Measurements from ENCODE around the gene FBXO17. TPM values are rescaled to one million over a fixed set of nuclear protein-coding genes. Genes with fewer than 3 reads are reported as not detected.

The FBXO17 gene
- polyA plus RNA-seq, 1 donor from 2014 or later: not detected

DNA sequence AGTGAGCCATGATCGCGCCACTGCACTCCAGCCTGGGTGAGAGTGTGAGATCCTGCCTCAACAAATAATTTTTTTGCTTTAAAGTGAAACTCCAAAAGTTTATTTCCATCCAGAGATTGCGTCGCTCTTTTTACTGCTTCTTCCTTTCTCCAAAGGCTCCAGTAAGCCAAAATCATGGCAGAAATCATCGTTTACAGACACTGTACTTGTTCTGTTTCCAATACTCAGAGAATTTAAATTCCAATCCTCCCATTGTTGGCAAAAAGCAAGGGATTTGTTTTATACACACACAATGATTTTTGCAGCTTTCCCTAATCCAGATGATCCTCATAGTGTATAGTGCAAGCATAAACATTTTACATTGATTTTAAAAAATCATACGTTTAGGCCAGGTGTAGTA, 41.5 kb upstream of the FBXO17 start:
- Histone ChIP-seq H3K4me3 (ENCODE audit: low read length) (no peak overlapping the region), H3K79me2 (replicated peaks; ENCODE audit: insufficient read depth, low read length) (no peaks in the 10 kb centered on the region), H3K27me3 (ENCODE audit: insufficient read depth, low read depth, low read length) (no peaks in the 10 kb centered on the region), H3K9me3 (ENCODE audit: low read length) (no peaks in the 10 kb centered on the region), H3K9me2 (ENCODE audit: insufficient read depth, low read length) (no peaks in the 10 kb centered on the region), H2AFZ (ENCODE audit: low read depth, low read length) (no peak overlapping the region), H3K36me3 (ENCODE audit: insufficient read depth, low read length) (no peaks in the 10 kb centered on the region), H3K9ac (ENCODE audit: low read length) (no peak overlapping the region), H4K20me1 (ENCODE audit: insufficient read depth) (no peaks in the 10 kb centered on the region), H3K27ac (ENCODE audit: low read length) (no peak overlapping the region), H3K4me2 (ENCODE audit: low read length) (no peak overlapping the region), H3F3A (ENCODE audit: insufficient read depth, low read length, poor library complexity, severe bottlenecking) (no peaks in the 10 kb centered on the region)
- TF ChIP-seq, protein P1, sequence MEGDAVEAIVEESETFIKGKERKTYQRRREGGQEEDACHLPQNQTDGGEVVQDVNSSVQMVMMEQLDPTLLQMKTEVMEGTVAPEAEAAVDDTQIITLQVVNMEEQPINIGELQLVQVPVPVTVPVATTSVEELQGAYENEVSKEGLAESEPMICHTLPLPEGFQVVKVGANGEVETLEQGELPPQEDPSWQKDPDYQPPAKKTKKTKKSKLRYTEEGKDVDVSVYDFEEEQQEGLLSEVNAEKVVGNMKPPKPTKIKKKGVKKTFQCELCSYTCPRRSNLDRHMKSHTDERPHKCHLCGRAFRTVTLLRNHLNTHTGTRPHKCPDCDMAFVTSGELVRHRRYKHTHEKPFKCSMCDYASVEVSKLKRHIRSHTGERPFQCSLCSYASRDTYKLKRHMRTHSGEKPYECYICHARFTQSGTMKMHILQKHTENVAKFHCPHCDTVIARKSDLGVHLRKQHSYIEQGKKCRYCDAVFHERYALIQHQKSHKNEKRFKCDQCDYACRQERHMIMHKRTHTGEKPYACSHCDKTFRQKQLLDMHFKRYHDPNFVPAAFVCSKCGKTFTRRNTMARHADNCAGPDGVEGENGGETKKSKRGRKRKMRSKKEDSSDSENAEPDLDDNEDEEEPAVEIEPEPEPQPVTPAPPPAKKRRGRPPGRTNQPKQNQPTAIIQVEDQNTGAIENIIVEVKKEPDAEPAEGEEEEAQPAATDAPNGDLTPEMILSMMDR (IDR thresholded peaks at IDR 0.05; ENCODE audit: poor library complexity, severe bottlenecking): no peak
- no peak for TF ChIP-seq RAD21 (conservative IDR thresholded peaks at IDR 0.05)
- TF ChIP-seq TAF1 (IDR thresholded peaks at IDR 0.05; ENCODE audit: low read depth): no peak
- TF ChIP-seq POLR2AphosphoS5 (IDR thresholded peaks at IDR 0.05): no peak
- TF ChIP-seq, protein P2, sequence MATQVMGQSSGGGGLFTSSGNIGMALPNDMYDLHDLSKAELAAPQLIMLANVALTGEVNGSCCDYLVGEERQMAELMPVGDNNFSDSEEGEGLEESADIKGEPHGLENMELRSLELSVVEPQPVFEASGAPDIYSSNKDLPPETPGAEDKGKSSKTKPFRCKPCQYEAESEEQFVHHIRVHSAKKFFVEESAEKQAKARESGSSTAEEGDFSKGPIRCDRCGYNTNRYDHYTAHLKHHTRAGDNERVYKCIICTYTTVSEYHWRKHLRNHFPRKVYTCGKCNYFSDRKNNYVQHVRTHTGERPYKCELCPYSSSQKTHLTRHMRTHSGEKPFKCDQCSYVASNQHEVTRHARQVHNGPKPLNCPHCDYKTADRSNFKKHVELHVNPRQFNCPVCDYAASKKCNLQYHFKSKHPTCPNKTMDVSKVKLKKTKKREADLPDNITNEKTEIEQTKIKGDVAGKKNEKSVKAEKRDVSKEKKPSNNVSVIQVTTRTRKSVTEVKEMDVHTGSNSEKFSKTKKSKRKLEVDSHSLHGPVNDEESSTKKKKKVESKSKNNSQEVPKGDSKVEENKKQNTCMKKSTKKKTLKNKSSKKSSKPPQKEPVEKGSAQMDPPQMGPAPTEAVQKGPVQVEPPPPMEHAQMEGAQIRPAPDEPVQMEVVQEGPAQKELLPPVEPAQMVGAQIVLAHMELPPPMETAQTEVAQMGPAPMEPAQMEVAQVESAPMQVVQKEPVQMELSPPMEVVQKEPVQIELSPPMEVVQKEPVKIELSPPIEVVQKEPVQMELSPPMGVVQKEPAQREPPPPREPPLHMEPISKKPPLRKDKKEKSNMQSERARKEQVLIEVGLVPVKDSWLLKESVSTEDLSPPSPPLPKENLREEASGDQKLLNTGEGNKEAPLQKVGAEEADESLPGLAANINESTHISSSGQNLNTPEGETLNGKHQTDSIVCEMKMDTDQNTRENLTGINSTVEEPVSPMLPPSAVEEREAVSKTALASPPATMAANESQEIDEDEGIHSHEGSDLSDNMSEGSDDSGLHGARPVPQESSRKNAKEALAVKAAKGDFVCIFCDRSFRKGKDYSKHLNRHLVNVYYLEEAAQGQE (IDR thresholded peaks at IDR 0.05; ENCODE audit: borderline replicate concordance): no peak
- no peak for TF ChIP-seq EP300 (conservative IDR thresholded peaks at IDR 0.05; ENCODE audit: poor library complexity, severe bottlenecking)
- no peak for TF ChIP-seq SMC3 (conservative IDR thresholded peaks at IDR 0.05; ENCODE audit: poor library complexity)
- TF ChIP-seq EZH2 (IDR thresholded peaks at IDR 0.05; ENCODE audit: borderline replicate concordance, insufficient read depth, low read length, poor library complexity, severe bottlenecking): no peak

DNA sequence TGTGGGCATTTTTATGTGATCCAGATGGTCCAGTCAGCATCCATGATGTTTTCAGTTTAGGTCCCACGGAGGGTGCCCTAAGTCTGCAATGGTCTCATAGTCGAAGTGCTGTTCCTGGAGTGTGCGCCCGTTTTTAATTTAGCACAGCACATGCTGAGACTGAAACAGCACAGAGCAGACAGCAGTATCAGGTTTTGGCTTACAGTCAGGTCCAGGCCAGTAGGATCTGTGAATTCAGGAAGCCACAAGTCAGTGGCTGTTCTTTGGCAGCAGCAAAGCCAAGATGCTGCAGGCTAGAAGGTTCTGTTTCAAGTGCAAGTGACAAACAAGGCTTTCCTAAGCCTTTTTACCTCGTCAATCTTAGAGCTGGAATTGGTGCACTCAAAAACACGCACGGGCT, 38.5 kb upstream of the FBXO17 start:
- TF ChIP-seq POLR2AphosphoS5 (IDR thresholded peaks at IDR 0.05) (no peak), EP300 (conservative IDR thresholded peaks at IDR 0.05; ENCODE audit: poor library complexity, severe bottlenecking) (no peak), TAF1 (IDR thresholded peaks at IDR 0.05; ENCODE audit: low read depth) (no peak), SMC3 (conservative IDR thresholded peaks at IDR 0.05; ENCODE audit: poor library complexity) (no peak), EZH2 (IDR thresholded peaks at IDR 0.05; ENCODE audit: borderline replicate concordance, insufficient read depth, low read length, poor library complexity, severe bottlenecking) (no peak), RAD21 (conservative IDR thresholded peaks at IDR 0.05) (no peak), MXI1 (conservative IDR thresholded peaks at IDR 0.05; ENCODE audit: poor library complexity, severe bottlenecking) (no peak)
- TF ChIP-seq, protein P2 (IDR thresholded peaks at IDR 0.05; ENCODE audit: borderline replicate concordance): no peak
- TF ChIP-seq, protein P1 (IDR thresholded peaks at IDR 0.05; ENCODE audit: poor library complexity, severe bottlenecking): no peak
- Histone ChIP-seq H3K79me2 (replicated peaks; ENCODE audit: insufficient read depth, low read length) (no peaks in the 10 kb centered on the region), H3K27me3 (ENCODE audit: insufficient read depth, low read depth, low read length) (no peaks in the 10 kb centered on the region), H3F3A (ENCODE audit: insufficient read depth, low read length, poor library complexity, severe bottlenecking) (no peaks in the 10 kb centered on the region), H3K9me3 (ENCODE audit: low read length) (no peaks in the 10 kb centered on the region), H3K9me2 (ENCODE audit: insufficient read depth, low read length) (no peaks in the 10 kb centered on the region), H3K9ac (ENCODE audit: low read length) (no peak overlapping the region), H3K27ac (ENCODE audit: low read length) (no peak overlapping the region), H3K4me2 (ENCODE audit: low read length) (no peak overlapping the region), H3K4me3 (ENCODE audit: low read length) (no peak overlapping the region), H4K20me1 (ENCODE audit: insufficient read depth) (no peaks in the 10 kb centered on the region), H2AFZ (ENCODE audit: low read depth, low read length) (no peak overlapping the region), H3K36me3 (ENCODE audit: insufficient read depth, low read length) (no peaks in the 10 kb centered on the region)

All from neural cell (in vitro differentiated cells).